Adipocyte (in vitro differentiated cells): ENCODE data around the gene SSBP1.

Experiments
- DNase-seq: peaks from one replicate; pipeline ENCODE4 v3.0.0-alpha.2; 2015; ENCODE audit warnings: low read depth
- H3K27me3 ChIP-seq: replicated peaks from 2 replicates; pipeline ENCODE4 v1.7.0; 2013; ENCODE audit warnings: mild to moderate bottlenecking, low read length, moderate library complexity; ENCODE audit not compliant: control insufficient read depth, insufficient read depth
- H3K36me3 ChIP-seq: 2 replicates; pipeline ENCODE4 v1.7.0; 2013; ENCODE audit warnings: low read length, mild to moderate bottlenecking, moderate library complexity; ENCODE audit not compliant: control insufficient read depth, insufficient read depth, severe bottlenecking
- H3K4me1 ChIP-seq: 2 replicates; pipeline ENCODE4 v1.7.0; 2013; ENCODE audit warnings: mild to moderate bottlenecking, low read length, moderate library complexity; ENCODE audit not compliant: control insufficient read depth, insufficient read depth
- H3K4me3 ChIP-seq: 2 replicates; pipeline ENCODE4 v1.7.0; 2013; ENCODE audit warnings: mild to moderate bottlenecking, low read length, moderate library complexity
- H3K9ac ChIP-seq: 2 replicates; pipeline ENCODE4 v1.7.0; 2013; ENCODE audit warnings: mild to moderate bottlenecking, low read length, moderate library complexity
- H3K9me3 ChIP-seq: 2 replicates; pipeline ENCODE4 v1.7.0; 2013; ENCODE audit warnings: mild to moderate bottlenecking, low read length, moderate library complexity; ENCODE audit not compliant: control insufficient read depth

Gene SSBP1

DNA sequence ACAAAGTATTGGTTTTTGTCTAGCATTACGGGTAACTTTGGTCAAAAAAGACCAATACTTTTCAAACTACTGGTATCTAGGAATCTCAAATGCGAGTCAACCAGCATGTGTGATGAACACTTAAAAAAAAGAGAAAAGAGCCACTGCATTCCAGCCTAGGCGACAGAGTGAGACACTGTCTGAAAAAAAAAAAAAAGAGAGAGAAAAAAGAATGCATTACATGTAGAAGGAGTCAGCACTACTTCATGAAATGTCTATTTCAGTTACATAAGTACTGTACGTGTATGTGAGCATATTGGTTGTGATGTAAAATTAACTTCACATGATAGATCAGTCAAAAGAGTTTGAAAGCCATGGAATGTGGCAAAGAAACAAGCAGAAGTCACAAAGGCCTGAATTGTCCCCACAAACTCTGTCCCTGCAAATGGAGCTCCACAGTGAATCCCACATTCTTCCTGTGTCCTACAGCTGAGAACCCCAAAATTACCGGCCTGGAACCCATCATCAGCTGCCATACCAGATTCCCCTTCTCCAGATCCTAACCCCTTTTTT, 37.8 kb upstream of the SSBP1 start:
- DNase-seq, result peak; percentile 24
- Histone ChIP-seq H3K36me3 (no peaks in the 10 kb centered on the region), H3K9me3 (no peaks in the 10 kb centered on the region), H3K4me1 (peaks cover 11% of the 10 kb centered on the region), H3K9ac (peak overlapping the region; percentile 39), H3K4me3 (peak overlapping the region; percentile 73), H3K27me3 (no peaks in the 10 kb centered on the region)

DNA sequence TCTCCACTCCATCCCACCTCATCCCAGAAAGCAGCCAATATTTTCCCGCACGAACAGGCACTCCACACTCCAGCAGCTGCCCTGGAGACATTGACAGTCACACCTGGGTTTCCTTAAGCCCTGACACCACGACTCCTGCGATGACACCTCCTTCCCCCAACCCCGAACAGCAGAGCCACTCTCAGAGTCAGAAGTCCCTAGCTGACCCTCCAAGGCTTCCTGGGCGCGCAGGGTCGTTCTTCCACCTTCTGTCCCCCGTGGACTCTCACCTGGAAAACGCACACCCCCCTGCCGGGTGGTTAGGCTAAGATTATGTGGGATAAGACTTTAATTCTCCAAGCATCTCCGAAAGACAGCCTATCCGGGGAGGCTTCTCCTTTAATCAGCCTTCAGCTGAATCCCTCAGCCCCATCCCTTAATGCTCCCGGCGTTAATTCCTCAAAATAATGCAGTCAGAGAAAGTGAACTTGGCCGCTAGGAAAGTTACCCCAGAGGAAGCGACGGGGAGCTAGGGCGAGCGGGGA, 37.2 kb upstream of the SSBP1 start:
- H3K36me3 ChIP-seq, result no peaks in the 10 kb centered on the region

DNA sequence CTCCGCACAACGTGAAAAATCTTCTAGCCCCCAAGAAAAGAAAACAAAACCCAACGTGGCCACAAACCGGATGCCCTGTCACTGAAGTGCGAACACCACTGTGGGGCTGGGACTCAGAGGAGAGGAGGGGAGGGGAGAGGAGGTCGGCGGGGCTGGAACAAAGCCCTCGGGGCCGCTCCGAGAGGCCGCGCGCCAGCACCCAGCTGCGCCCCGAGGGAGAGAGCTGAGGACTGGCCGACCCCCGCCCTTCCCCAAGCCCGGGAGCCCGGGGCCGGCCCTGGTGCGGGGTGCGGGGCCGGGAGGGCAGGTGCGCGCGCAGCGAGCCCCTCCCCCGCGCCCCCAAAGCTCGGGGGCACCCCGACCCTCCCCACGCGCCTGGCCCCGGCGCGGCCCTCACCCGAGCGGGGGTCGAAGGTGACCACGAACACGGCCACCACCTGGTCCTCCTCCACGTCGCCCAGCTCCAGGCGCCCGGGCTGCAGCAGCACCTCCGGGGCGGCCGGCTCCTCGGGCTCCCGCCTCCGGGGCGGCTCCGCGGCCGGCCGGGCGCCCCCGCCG, 36.6 kb upstream of the SSBP1 start:
- no peaks in the 10 kb centered on the region for H3K36me3 ChIP-seq
- peaks cover 11% of the 10 kb centered on the region for H3K4me1 ChIP-seq
- H3K4me3 ChIP-seq, result peak overlapping the region; percentile 81
- H3K9ac ChIP-seq, result peak overlapping the region; percentile 71
- no peaks in the 10 kb centered on the region for H3K9me3 ChIP-seq
- peak; percentile 66 for DNase-seq
- no peaks in the 10 kb centered on the region for H3K27me3 ChIP-seq

More for the DNA sequence above, 37.2 kb upstream of the SSBP1 start:
- no peaks in the 10 kb centered on the region for H3K27me3 ChIP-seq
- peaks cover 11% of the 10 kb centered on the region for H3K4me1 ChIP-seq
- peak; percentile 59 for DNase-seq
- no peaks in the 10 kb centered on the region for H3K9me3 ChIP-seq
- peak overlapping the region; percentile 73 for H3K4me3 ChIP-seq
- H3K9ac ChIP-seq, result peak overlapping the region; percentile 39

DNA sequence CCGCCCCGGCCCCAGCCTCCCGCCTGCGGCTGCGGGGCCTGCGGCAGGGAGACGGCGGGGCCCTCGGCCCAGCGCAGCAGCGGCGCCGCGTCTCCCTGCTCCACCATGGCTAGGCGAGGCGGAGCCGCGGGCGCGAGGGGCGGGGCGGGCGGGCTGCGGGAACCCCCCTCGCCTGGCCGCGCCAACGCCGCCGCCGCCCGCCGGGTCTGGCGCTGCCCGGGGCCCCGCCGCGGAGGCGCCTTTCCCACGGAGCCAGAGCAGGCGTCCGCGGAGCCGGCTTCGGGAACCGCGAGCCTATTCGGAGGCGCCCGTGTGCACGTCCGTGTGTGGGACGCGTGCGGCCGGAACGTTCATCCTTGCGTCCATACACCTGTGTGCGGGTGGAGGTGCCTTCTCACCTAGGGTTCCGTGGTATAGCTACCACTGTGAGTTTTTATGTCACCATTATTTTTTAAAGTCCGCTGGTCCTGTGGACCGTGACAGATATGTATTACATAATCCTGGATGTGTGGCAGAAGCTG, 36.1 kb upstream of the SSBP1 start, which contains the start of gene DENND11:
DENND11 (minus strand) TSS at position 120 of the 521 bp plus-strand sequence; CDS start at position 107, 13 bp downstream.
- Histone ChIP-seq H3K4me3 (peak within 1 kb of the TSS; percentile 90), H3K36me3 (no peaks in the 10 kb centered on the region), H3K27me3 (no peaks in the 10 kb centered on the region), H3K4me1 (peaks cover 11% of the 10 kb centered on the region), H3K9ac (peak within 1 kb of the TSS; percentile 77), H3K9me3 (no peaks in the 10 kb centered on the region)
- peak; percentile 86 for DNase-seq

DNA sequence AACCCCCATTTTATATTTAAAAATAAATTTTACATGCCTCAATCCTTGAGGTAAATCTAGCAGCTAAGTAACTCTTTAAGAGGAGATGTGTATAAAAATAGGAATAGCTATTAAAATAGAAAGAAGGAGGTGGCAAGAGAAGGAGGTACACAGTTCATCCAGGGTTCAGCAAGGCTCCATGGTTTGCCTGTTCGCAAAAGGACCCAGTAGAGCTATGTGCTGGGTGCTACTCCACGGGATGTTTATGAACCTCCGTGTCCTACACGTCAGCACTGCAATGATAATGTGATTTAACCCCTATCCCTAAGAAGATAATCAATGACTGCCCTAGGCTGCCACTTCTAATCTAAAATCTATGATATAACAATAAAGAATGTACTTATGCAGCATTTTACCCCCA, 35.3 kb upstream of the SSBP1 start:
- no peak overlapping the region for H3K9ac ChIP-seq
- peak overlapping the region; percentile 90 for H3K4me3 ChIP-seq
- peaks cover 11% of the 10 kb centered on the region for H3K4me1 ChIP-seq
- no peak for DNase-seq
- H3K36me3 ChIP-seq, result no peaks in the 10 kb centered on the region
- no peaks in the 10 kb centered on the region for H3K9me3 ChIP-seq
- H3K27me3 ChIP-seq, result no peaks in the 10 kb centered on the region

DNA sequence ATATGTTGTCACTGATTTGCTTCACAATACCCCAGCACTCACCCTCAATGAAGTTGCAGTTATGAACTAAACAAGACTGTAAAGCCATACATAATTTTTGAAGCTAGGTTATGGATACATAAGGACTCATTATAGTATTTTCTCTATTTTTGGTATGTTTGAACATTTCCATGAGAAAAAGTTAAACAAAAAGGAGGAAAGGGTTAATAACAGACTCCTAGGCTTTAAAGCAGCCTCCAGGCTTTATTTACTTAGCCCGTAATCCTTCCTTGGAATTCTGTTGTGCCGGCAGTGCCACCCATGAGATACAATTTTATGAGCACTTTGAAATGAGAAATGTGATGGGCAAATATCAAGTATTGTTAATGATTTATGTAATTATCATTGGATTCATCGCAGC, 34.0 kb upstream of the SSBP1 start:
- DNase-seq, result no peak
- H3K36me3 ChIP-seq, result no peaks in the 10 kb centered on the region
- no peaks in the 10 kb centered on the region for H3K27me3 ChIP-seq
- no peaks in the 10 kb centered on the region for H3K9me3 ChIP-seq
- H3K4me3 ChIP-seq, result no peak overlapping the region
- H3K4me1 ChIP-seq, result peaks cover 11% of the 10 kb centered on the region
- no peak overlapping the region for H3K9ac ChIP-seq

DNA sequence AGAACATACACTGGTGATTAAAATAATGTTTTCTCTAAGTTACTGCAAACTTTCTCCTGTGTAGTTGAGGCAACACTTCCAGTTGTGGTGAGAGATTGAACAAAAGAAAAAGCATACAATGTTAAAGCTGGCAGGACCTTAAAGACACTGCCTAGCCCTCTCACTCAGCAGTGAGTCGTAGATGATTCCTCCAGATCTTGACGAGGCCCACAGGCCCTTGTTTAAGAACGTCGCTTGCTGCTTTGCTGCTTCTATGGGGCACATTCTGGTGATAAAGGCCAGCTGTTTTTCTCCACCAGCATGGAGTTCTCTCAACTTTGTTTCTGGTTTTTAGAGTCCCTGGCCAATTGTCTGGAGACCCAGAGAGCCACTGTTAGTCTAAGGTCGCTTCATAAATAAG, 33.4 kb upstream of the SSBP1 start:
- no peaks in the 10 kb centered on the region for H3K27me3 ChIP-seq
- no peaks in the 10 kb centered on the region for H3K9me3 ChIP-seq
- peaks cover 11% of the 10 kb centered on the region for H3K4me1 ChIP-seq
- H3K36me3 ChIP-seq, result no peaks in the 10 kb centered on the region
- no peak overlapping the region for H3K4me3 ChIP-seq
- peak; percentile 6 for DNase-seq
- H3K9ac ChIP-seq, result no peak overlapping the region

DNA sequence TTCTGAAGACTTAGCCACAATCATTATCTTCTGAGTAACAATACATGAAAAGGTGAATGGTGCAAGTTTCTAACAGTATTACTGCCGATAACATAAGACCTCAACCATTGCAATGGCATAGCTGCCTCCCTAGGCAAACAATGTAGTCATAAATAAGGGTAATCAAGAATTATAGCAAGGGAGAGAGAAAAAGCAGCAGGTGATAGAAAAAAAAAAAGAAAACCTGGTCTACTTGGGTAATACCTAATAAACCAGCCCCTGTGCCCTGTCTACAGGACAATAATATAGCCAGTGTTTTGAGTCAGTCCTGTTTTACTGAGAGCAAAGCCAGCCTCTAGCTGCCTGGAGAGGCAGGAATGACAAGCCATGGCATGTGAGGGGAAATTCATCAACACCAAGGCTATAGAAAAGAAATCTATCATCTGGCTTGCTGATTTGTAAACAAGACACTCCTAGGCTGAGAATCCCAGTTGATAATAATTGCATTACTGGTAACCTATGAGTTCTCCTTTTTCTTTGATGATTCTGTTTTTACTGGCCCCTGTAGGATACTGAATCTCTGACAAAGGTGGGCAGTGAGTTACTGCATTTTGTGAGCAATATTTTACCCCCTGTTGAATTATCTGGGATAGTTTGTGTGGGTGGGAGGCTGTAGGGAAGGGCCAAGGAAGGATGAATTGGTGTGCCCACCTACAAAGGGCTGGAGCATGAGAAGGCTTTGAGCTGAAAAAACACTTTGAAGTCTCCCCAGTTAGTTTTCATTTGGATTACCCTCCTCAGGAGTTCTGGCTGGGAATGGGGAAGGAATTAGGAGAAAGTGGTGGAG, 31.7 kb upstream of the SSBP1 start:
- H3K27me3 ChIP-seq, result no peaks in the 10 kb centered on the region
- no peaks in the 10 kb centered on the region for H3K9me3 ChIP-seq

DNA sequence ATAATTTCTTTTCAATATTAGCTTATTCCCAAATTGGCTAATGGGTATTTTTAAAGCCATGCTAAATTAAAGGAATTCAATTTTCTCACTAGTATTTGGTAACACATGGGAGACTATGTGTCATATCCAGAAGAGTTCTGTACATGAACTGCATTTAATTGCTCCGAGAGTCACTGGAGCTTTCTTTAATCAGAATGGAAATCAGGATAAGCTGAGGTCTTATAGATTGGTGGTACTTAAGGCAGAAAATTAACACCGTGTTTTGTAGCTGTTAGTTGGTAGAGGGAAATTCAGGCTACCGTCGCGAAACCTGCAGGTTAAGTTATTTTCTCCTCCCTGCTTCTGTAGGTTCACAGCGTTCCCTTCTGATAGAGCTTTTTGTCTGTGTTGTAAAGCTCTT, 29.8 kb upstream of the SSBP1 start, which contains the start of gene WEE2:
WEE2 (plus strand) TSS at position 3 of the 400 bp plus-strand sequence. CDS start 406 bp downstream, outside the sequence.
- no peaks in the 10 kb centered on the region for H3K36me3 ChIP-seq
- DNase-seq, result no peak

More for the DNA sequence above, 31.7 kb upstream of the SSBP1 start:
- peaks cover 5% of the 10 kb centered on the region for H3K4me1 ChIP-seq
- no peak overlapping the region for H3K9ac ChIP-seq
- no peak for DNase-seq
- H3K4me3 ChIP-seq, result no peak overlapping the region
- no peaks in the 10 kb centered on the region for H3K36me3 ChIP-seq

DNA sequence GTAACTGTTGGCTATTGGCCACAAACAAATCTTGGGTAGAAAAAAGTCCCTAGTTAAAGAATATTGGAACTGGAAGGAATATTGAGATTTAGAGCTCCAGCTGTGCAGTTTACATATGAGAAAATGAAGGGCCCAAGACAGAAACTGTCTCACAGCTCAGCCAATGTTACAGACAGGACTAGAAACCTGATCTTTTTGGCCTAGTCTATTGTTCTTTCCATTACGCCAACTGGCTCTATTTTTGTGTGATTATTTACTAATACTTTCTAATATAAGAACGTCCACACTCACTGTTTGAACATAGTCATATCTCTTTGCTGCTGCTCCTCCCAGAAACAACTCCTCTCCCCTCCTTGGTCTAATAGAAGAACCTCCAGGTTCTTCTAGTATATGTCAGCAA, 28.8 kb upstream of the SSBP1 start:
- no peaks in the 10 kb centered on the region for H3K27me3 ChIP-seq
- H3K4me3 ChIP-seq, result no peak overlapping the region
- no peaks in the 10 kb centered on the region for H3K4me1 ChIP-seq
- DNase-seq, result no peak
- H3K9ac ChIP-seq, result no peak overlapping the region
- no peaks in the 10 kb centered on the region for H3K9me3 ChIP-seq
- no peaks in the 10 kb centered on the region for H3K36me3 ChIP-seq

More for the DNA sequence above, 29.8 kb upstream of the SSBP1 start, which contains the start of gene WEE2:
- Histone ChIP-seq H3K27me3 (no peaks in the 10 kb centered on the region), H3K4me3 (no peak within 1 kb of the TSS), H3K4me1 (no peaks in the 10 kb centered on the region), H3K9me3 (no peaks in the 10 kb centered on the region), H3K9ac (no peak within 1 kb of the TSS)

DNA sequence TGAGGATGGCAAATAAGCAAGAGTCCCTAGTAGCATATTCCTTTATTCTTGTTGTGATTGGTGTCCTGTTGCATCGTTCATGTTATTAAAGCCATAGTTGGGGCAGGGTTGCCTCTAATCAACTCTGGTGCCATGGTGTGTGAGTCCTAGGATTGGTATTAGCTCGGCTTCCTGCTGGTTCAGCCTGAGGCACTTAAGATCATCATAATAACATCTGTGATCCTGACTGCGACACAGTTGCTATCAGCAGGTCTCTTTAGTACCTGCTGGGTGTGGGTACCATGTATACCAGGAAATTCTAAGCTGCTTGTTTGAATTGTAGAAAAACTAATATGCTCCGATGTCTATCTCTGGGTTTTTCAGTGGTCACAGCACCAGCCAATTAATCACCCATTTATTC, 28.4 kb upstream of the SSBP1 start:
- H3K4me1 ChIP-seq, result no peaks in the 10 kb centered on the region
- no peak for DNase-seq
- no peak overlapping the region for H3K9ac ChIP-seq
- no peak overlapping the region for H3K4me3 ChIP-seq
- no peaks in the 10 kb centered on the region for H3K27me3 ChIP-seq
- H3K9me3 ChIP-seq, result no peaks in the 10 kb centered on the region
- H3K36me3 ChIP-seq, result no peaks in the 10 kb centered on the region
